Measurements from ENCODE around the gene DPM2.
A peak's percentile ranks its signal among the peaks of the same experiment; 100 is the strongest.

DPM2 gene, protein sequence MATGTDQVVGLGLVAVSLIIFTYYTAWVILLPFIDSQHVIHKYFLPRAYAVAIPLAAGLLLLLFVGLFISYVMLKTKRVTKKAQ

DNA sequence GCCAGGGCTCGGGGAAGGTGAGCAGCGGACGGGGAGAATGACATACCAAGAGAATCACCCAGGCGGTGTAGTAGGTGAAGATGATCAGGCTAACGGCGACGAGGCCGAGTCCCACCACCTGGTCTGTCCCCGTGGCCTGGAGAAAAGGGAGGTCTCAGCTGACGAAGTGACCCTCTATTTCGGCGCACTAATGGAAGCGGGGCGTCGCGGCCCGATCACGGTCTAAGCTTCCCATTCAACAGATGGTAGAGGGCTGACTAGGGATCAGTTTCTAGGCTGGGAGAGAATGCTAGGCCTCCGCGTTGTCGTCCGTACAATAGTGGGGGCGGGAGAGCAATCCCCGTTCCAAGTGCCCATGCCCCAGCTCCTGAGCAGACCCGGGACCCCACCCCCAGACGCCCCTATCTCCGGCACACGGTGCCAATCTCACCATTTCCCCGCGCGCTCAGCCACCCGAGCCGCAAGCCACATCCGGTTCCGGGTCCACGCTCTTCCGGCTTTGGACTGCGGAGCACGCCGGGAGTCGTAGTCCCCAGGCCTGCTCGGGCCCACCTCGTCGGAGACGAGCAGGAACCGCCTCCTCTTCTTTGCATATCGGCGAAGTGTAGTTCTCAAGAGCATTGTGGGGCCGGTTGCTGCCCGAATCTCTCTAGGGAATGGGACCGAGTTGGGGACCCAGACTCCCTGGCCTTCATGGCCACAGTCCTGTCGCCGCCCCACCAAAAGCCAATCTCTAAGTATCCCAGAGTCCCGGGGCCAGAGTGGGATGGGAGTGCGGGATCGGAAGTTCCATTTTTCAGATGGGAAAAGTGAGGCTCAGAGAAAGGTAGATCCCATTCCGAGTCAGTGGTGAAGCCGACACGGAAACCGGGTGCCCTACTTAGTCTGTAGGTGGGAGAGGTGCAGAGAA, at the start of gene DPM2:
Gene DPM2 (minus strand): TSS at position 467 of the 910 bp plus-strand sequence. CDS start 34 bp downstream, at position 433.
- peak; percentile 86 for DNase-seq (ENCODE audit: low spot score)

DNA sequence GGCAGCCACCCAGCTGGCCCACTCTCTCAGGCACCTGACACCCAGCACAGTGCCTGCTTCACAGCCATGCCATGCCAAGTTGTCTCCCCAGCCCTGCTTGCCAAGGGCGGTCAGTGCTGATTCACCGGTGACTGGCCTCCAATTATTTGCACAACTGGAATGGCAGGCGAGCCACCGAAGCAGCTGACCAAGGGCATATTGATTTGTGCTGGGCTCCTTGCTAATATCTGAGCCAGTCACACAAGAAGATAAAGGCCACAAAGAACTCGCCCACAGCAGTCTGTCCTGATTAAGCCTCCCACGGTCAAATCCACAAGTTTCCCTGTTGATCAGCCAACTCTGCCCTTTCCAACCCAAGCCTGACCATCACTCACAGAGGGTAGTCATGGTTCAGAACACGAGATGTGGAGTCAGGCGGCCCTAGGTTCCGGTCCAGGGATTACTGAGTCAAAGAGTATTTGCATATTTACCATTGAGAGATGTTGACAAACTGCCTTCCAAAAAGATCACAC, 49.5 kb upstream of the DPM2 start:
- DNase-seq (ENCODE audit: low spot score) = no peak

DNA sequence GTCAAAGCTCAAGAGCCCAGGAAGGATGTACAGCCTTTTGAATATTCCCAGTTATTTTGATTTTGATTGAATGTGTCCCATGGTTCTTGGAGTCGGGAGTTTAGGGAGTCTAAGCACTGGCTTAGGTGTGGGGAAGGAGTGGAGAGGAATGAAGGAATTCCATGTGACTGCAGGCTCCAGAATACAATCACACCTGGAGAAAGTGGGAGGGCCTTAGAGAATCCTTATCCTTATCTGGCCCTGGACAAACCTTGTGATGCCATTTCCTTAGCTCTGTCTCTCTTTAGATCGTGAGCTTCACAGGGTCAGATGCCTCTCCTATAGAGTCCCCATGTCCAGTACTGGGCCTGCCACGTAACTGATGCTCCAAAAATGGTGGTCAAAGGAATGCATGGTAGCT, 47.4 kb upstream of the DPM2 start:
- no peak for DNase-seq (ENCODE audit: low spot score)

DNA sequence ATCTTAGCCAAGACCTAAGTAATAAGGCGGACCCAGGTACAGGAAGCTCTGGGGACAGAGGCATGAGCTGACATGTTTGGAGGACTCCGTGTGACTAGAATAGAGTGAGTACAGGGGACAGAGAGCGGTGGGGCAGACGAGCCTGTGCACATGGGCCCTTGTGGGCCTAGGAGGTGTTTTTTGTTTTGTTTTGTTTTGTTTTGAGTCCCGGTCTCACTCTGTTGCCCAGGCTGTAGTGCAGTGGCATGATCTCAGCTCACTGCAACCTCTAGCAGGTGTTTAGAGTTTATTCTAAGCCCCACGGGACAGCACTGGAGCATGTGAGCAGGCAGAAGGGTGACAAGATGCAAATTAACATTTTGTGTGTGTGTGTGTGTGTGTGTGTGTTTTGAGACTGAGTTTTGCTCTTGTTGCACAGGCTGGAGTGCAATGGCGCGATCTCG, 46.2 kb upstream of the DPM2 start:
- peak; percentile 1 for DNase-seq (ENCODE audit: low spot score)

DNA sequence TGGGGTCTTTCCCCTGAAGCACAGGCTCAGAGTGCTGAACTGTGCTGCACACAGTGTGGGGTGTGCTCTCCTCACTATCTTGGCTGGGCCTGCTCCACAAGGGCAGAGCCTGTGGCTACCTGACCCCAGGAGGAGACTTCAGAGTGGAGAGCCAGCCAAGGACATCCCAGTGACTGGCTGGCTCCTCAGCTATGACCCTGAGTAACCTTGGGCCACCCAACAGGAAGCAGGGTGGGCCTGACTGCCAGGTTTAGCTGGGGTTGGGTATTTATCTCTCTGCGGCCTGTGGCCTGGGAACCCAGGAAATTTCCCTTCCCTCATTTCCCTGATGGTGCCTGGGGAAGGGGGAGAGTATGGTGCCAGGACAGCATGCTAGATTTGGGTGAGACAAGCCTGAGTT, 45.3 kb upstream of the DPM2 start:
- no peak for DNase-seq (ENCODE audit: low spot score)

DNA sequence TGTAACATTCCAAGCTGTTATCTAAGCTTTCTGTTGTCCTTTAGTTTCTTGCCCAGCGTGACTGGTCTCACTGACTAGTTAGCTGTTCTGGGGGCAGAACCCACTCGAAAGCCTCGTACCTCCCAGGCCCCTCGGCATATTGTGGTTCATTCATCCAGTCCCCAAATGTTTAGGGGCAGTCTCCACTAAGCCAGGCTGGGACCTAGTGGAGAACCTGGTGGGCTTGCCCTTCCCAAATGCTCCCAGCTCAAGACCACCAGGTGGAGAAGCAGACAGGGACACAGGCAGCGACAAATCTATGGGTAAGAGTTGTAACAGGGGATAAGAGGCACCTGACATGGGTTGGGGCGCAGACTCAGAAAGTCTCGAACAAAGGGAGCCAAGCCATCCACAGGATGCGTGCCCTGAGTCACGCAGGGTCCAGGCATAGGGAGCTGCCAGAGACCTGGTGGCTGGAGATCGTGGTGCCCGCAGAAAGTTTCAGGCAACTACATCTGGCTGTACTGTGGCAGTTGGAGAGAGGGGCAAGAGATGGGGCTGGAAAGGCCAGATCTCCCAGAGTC, 44.0 kb upstream of the DPM2 start:
- no peak for DNase-seq (ENCODE audit: low spot score)

DNA sequence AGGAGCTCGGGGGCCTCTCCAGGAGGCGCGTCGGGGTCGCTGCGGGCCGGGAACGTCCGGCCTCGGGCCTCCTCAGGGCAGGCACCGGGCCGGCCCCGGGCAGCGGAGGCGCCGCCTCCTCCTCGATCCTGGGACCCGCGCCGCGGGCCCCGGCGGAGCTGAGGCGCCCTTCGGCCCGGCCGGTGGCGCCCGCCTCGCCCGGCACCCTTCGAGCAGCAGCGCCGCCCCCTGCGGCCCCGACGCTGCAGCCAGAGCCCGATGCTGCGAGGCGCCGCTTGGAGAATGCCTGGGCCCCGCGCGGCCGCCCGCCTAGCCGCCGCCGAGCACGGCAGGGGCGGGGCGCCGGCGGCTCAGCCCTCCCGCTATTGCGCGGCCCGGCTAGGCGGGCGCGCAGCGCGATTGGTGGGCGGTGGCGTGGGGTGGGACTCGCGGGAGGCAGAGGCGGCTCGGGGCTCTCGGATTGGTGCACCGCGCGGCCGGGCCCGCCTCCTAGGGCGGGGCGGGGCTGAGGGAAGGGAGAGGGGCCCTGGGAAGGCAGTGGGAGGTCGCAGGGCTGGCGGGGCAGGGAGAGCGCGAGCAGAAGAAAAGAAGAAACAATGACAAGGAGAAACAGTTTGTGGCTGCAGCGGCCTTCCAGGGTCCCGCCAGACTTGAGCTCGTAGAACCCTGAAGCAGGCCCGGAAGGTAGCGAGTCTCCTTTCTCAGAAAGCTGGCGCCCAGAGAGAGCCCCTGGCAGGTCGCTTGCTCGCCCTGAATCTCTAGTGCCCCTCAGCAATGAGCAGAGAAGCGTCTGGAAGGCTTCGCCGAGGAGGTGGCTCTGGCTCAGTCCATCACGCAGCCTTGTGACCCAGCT, 43.3 kb upstream of the DPM2 start, which contains the start of gene EEIG1:
Gene EEIG1 (minus strand): TSS at position 284 of the 853 bp plus-strand sequence. CDS start 852 bp downstream, outside the sequence.
- peak; percentile 96 for DNase-seq (ENCODE audit: low spot score)

DNA sequence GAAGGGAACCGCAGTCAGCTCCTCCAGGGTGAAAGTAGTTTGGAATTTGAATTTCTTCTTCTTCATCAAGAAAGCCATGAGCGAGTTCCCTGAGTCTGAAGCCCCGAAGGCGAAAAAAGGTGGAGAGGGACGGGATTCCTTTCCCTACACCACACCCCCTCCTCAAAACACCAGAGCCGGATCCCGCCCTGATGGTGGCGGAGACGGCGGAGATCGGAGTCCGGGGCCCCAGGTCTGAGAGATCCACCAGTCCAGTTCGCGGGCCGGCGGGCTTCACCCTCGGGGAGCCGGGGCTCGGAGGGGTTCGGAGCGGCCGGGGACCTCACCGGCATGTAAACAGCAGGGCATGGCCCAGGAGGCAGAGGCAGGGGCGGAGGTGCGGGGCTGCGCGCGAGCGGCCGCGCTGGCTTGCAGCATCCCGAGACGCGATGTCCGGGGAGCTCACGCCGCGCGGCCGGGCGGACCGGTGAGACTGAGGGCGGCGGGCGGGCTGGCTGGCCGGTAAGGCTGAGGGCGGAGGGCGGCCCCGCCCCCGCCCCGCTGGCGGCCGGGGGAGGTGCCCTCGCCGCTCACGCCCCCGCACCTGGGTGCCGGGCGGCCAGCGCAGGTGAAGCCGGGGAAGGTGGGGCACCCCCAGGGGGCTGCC, 42.5 kb upstream of the DPM2 start:
- peak; percentile 50 for DNase-seq (ENCODE audit: low spot score)

DNA sequence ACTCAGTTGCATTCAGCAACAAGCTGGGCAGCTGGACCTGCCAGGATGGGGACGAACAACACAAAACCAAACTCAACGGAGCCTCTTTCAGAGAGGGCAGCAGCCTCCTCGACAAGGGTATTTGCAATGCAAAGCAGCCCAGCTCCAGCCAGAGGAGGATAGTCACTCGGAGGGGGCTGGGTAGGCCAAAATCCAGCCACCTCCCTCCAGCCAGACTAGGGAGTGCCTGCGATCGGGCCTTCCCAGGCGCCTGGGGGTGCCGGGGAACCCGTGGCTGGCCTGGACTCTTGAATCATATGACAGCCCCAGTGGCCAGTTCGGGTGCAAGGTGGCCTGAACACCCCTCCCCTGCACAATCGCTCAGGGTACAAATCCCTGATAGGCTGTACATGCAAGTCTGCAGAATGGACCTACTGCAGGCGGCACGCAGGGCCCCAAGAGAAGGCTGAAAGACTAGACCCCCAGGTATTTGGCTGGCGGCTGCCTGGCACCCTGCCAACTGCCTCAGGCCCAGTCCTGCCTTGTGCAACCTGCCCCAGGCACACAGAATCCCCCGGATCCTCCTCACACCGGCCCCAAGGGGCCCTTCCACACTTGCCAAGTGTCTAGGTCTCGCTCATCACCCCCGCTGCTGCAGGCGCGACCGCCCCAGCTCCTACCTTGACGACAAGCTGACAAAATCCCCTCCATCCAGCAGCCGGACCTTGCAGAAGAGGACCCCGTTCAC, 41.8 kb upstream of the DPM2 start:
- no peak for DNase-seq (ENCODE audit: low spot score)

DNA sequence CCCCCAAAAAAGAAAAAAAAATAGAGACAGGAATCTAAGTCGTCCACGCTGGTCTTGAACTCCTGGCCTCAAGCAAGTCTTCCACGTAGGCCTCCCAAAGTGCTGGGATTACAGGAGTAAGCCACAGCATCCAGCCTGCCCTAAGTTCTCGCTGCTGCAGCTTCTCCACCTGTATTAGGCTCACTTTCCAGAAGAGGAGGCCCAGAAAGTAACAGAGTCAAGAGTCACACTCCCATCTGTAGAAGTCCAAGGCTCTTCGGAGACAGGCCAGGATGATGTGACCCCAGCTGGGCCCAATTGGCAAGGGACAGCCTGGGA, 41.3 kb upstream of the DPM2 start:
- no peak for DNase-seq (ENCODE audit: low spot score)

DNA sequence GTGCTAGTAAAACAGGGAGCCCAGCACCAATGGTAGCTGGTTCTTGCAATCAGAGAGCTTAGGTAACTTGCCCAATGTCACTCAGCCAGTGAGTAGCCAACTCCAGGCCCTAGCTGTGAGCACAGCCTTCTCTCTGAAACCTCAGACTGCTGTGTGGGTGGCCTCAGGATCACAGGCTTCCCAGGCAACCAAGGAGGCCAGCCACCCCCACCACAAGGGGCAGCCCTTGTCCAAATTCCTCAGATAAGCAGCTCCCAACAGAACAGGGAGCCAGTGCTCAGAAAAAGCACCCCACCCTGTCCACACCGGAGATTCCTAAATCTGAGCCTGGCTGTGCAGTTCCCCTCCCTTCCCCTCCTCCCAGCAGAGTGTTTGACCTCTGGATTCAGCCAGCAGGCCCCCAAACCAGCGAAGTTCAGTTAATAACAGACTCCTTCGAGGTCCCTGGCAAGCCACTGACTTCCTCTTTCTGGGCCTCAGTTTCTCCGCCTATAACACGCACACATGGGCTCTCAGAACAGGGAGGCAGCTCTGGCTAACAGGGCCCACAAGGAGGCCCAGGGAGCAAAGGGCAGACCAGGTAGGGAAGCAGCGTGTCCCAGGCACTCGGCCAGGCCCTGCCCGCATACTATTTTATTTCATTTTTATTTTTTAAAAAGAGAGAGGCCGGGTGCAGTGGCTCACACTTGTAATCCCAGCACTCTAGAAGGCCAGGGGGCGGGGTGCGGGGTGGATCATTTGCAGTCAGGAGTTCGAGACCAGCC, 40.4 kb upstream of the DPM2 start:
- DNase-seq (ENCODE audit: low spot score) = no peak

DNA sequence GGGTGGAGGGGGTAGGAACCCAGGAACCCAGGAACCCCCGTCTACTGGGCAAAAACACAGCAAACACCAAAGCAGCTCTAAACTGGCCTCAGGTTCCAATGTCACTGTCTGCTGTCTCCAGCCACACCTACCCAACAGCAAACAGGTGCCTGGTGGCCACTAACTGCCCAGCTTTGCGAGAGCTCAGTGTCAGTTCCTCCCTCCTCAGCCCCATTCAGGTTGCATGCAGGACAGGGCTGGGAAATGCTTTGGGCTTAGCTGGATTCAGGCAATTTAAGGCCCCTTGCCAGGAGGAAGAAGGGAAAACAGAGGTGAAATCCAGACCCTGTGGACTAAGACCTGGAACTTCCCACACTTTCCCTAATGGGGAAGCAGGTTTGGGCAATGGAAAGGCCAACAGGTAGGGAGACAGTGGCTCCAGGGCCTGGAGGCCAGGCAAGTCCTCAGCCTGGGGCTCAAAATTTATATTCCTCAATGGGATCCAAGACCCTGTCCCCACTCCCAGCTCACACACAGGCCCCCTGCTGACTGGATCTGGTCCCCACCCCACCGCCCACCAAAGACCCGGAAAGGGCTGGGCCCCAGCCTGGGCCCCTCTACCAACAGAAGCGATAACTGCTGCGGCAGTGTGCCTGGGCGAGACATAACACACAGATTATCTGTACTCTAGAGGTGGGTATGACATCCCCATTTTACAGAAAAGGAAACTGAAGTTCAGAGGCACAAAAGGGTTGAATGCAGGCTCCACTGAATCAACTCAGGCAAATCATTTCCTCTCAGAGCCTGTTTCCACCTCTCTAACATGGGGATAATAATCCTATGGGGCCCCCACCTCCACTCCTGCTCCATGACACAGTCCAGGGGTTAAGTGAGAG, 39.6 kb upstream of the DPM2 start:
- no peak for DNase-seq (ENCODE audit: low spot score)

DNA sequence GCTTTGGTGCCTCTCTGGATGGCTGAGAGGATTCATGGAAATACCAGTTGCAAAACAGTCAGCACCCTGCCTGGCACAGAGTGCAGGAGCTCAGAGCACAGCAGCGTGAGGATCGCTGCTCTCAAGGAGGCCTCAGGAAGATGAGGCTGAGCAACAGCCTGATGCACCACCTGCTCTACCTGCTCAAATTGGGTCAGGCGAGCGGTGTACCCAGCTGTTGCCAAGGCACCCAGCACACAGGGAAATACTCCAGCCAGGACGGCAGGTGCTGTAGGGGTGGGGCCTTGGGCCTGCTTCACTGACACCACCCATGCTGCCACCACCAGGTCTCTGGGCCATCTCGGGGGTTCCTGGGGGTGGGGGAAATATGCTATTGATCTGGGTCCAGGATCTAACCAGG, 38.8 kb upstream of the DPM2 start:
- peak; percentile 63 for DNase-seq (ENCODE audit: low spot score)

DNA sequence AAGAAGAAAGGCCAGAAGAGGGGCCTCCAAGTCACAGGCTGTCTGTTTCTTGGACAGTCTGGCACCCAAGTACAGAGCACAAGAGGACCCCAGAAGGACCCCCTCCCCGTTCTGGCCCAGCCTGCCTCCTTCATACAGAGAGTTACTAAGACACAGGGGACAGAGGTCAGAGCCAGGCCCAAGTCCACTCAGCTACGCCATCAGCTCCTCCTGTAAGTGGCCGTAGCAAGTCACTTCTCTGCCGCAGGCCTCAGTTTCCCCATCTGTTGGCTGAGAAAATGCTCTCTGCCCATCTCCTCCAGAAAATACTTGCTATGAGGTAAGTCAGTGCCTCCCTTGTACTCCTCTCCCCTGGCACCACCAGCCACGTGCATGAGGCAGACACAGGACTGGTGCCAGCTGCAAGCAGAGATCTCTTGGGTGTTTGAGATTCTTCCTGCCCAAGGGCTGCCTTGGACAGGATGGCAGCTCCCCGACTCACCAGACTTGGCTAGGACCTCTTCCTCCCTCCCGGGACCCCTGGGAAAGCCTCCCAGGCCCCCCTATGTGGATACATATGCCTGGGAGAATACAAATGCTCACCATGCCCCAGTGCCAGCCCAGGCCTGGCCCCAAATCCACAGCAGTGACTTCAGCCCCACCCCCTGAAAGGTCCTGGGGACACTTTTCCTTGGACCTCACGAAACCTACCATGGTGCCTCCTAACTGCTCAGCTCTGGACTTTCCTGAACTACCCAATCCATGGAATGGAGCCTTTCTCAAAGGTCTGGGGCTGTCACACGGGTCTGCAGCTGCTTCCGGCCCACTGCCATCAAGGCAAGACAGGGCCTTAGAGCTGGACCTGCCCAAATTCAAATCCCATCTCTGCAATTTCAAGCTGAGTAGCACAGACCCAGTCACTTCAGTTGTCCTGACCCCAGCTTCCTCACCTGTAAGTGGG, 38.0 kb upstream of the DPM2 start:
- DNase-seq (ENCODE audit: low spot score) = no peak

DNA sequence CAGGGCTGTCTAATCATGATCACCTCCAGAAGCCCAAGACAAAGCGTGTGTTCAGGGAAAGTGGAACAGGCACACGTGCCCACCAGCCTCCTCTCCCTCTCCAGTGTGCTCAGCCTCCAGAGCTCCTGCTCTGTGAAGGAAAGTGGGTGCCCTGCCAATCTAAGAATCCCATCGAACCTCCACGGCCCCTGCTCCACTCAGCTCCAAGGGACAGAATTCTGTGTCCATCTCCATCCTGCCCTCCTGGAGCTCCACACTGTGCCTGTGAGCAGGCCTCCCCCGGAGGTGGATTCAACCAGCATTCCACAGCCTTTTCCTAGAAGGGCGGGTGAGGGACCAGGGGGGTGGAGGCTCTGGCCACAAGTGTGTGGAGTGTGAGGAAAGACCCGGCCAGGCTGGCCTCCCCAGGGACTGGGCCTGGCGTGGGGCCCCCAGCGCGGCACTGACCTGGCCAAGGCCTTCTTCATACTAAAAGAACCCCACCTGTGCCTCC, 37.2 kb upstream of the DPM2 start:
- DNase-seq (ENCODE audit: low spot score) = no peak

DNA sequence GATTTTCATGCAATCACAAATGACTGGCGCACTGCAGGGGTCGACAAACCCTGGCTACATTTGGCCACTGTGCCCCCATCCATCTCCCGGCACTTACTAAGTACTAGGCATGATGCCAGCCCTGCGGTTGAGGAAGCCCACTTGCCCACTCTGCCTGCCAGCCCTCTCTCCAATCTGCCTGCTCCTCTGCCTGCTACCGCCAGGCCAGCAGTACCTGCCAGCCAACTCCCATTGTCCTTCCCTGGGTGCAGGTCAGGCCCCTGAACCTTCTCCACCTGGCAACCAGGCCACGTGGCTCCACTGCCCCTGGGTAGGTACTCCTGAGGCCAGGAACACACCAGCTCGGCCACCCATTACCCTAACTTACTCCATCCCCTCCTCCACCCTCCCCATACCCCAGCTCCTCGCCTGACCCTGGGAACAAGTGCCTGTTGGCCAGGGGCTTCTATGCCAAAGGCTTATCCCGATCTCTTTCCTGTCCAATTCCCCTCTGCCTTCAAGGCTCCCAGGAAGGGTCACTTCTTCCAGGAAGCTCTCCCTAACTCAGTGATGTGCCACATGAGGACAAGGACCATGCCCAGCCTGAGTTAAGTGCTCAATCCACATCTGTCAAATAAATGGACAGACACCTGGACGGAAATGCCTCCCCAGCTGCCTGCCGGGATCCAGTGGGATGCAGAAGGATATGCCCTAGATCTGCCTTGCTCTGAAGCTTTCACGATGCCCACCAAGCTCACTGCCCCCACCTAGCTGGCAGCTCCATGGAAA, 36.5 kb upstream of the DPM2 start:
- DNase-seq (ENCODE audit: low spot score) = no peak
